GM21381 (cell line): ENCODE measurements around the gene TMEM92.

Source experiments
- ATAC-seq: cut with Tn5 transposase; IDR thresholded peaks from one replicate; pipeline ENCODE4 v1.9.1; 2021; ENCODE audit warnings: mild to moderate bottlenecking, moderate library complexity; ENCODE audit not compliant: unreplicated experiment

TMEM92 gene

GRCh38 chr17:50322271-50322670 lies 48.0 kb downstream of the TMEM92 start:
- no peak for ATAC-seq

- no peak for ATAC-seq
These were observed 48.8 kb downstream of the TMEM92 start for GRCh38 chr17:50323060-50323459.

GRCh38 chr17:50325906-50326305 lies 51.6 kb downstream of the TMEM92 start:
- no peak for ATAC-seq

GRCh38 chr17:50326831-50327364 lies 52.6 kb downstream of the TMEM92 start:
- no peak for ATAC-seq

- no peak for ATAC-seq
These were observed 54.4 kb downstream of the TMEM92 start for GRCh38 chr17:50328363-50329325.

GRCh38 chr17:50329716-50330115 lies 55.5 kb downstream of the TMEM92 start:
- no peak for ATAC-seq

- ATAC-seq = no peak
These were observed 56.0 kb downstream of the TMEM92 start for GRCh38 chr17:50330151-50330775.
